T47D (cell line): ENCODE measurements around the gene NCOA5.

Experiments
- DNase-seq, 2 experiments: peaks; one replicate each; pipeline versions ENCODE4 v3.0.0 to v3.0.0-alpha.2; 2011 to 2012; ENCODE audit warnings: low read depth in 1 of 2, low spot score in 1 of 2
- JUND ChIP-seq: IDR thresholded peaks from 2 replicates; pipeline ENCODE4 v1.6.1; 2012; ENCODE audit warnings: low read depth
- in situ Hi-C: cut with HindIII; loops from 2 replicates; pipeline ENCODE4 v1.10.0; 2016; ENCODE audit warnings: low sequenced_read_pairs, low pct_unique_long_range_greater_than_20kb

The NCOA5 gene

GRCh38 chr20:46078954-46079353 lies 10.8 kb downstream of the NCOA5 start:
- in situ Hi-C loops: no loop called here
- TF ChIP-seq JUND: no peak
- DNase-seq: no peak

GRCh38 chr20:46077642-46078305 lies 12.0 kb downstream of the NCOA5 start:
- DNase-seq: no peak
- no peak for TF ChIP-seq JUND
- in situ Hi-C loops: no loop called here

GRCh38 chr20:46076806-46077205 lies 13.0 kb downstream of the NCOA5 start:
- TF ChIP-seq JUND: no peak
- DNase-seq: no peak
- in situ Hi-C loops: no loop called here

GRCh38 chr20:46074006-46074405 lies 15.8 kb downstream of the NCOA5 start:
- no peak for DNase-seq
- in situ Hi-C loops: no loop called here
- TF ChIP-seq JUND: no peak

GRCh38 chr20:46073443-46073842 lies 16.3 kb downstream of the NCOA5 start:
- no peak for DNase-seq
- in situ Hi-C loops: no loop called here
- TF ChIP-seq JUND: no peak

GRCh38 chr20:46073024-46073423 lies 16.7 kb downstream of the NCOA5 start:
- no peak for DNase-seq
- no peak for TF ChIP-seq JUND
- in situ Hi-C loops: no loop called here

GRCh38 chr20:46071573-46071972 lies 18.2 kb downstream of the NCOA5 start:
- no peak for TF ChIP-seq JUND
- in situ Hi-C loops: no loop called here
- DNase-seq: no peak

GRCh38 chr20:46070215-46070900 lies 19.4 kb downstream of the NCOA5 start:
- in situ Hi-C loops: no loop called here
- TF ChIP-seq JUND: no peak
- DNase-seq: no peak

- in situ Hi-C loops: no loop called here
- no peak for TF ChIP-seq JUND
- no peak for DNase-seq
Measured at GRCh38 chr20:46065691-46066090, 24.1 kb downstream of the NCOA5 start.

- DNase-seq: no peak
- in situ Hi-C loops: no loop called here
- no peak for TF ChIP-seq JUND
Measured at GRCh38 chr20:46065006-46065405, 24.8 kb downstream of the NCOA5 start.

GRCh38 chr20:46063652-46064054 lies 26.1 kb downstream of the NCOA5 start:
- TF ChIP-seq JUND: no peak
- no peak for DNase-seq
- in situ Hi-C loops: no loop called here

- DNase-seq: no peak
- in situ Hi-C loops: no loop called here
- no peak for TF ChIP-seq JUND
Measured at GRCh38 chr20:46063151-46063550, 26.6 kb downstream of the NCOA5 start.

- DNase-seq: no peak
- in situ Hi-C loops: no loop called here
- TF ChIP-seq JUND: no peak
Measured at GRCh38 chr20:46062621-46063020, 27.1 kb downstream of the NCOA5 start.

GRCh38 chr20:46062151-46062550 lies 27.6 kb downstream of the NCOA5 start:
- DNase-seq: no peak

More at GRCh38 chr20:46062151-46062550, 27.6 kb downstream of the NCOA5 start:
- TF ChIP-seq JUND: no peak
- in situ Hi-C loops: no loop called here
